ELF-1 (cell line): Measurements from ENCODE around the gene NFIA.

ENCODE experiments used
- DNase-seq: peaks from one replicate; pipeline ENCODE4 v3.0.0-alpha.2; 2016; ENCODE audit warnings: low read depth, low spot score

The NFIA gene

DNA sequence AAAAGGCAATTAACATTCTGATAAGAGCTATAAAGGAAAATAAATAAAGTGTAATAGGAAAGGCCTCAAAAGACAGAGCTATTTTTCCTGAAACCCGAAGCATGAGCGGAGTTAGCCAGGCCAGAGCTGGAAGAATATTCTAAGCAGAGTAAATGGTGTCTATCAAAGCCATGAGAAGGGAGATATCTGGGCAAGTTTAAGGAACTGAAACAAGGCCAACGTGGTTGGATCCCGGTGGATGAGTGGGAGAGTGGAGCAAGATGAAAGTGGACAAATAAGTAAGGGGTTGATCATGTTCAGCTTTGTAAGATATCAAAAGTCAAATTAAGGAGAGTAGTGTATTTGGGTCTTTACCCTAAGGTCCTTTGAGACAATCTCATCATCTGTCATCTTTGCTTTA is 408.6 kb downstream of the NFIA start:
- DNase-seq, result no peak

DNA sequence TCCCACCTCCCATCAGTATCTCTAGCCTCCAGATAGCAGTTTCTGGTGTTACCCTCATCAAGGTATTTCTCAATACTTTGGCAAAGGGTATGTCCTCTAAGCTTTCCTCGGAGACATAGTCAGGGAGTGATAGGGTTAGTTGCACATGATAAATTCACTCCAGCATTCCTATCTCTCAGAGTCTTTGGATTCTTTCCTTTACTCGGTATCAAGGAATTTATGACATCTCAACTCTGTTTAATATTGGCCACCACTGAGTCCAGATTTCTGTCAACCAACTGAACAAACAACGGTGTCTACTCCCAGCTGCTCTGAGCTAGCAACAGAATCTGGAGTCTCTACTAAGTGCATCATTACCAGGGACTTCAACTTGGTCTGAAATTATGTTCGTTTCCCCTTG is 409.1 kb downstream of the NFIA start:
- no peak for DNase-seq

DNA sequence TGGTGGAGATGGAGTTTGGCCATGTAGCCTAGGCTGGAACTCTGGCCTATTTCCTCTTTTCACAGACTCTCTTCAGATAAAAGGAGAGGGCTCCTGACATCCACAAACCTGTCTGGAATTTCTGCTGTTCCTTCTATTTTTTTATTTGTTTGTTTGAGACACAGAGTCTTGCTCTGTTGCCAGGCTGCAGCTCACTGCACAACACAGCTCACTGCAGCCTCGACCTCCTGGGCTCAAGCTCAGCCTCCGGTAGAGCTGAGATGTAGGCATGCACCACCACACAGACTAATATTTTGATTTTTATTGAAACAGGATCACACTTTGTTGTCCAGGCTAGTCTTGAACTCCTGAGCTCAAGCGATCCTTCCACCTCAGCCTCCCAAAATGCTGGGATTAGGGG is 411.6 kb downstream of the NFIA start:
- no peak for DNase-seq

DNA sequence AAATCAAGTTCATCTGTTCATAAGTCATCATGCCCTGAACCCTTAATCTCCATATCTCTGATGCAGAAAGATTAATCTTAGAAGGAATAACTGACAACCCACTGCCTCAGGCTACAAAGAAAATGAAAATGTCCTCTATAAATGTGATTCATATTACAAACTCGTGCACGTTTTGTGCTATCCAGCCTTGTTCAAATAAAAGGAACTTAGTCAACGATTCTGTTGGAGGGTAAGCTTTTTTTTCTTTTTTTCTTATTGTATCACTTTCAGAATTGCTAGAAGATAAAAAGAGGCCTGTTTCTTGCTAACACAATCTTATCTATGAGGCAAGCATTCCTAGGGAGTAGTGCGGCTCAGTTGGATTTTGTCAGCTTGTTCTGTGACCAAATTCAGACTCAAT is 414.1 kb downstream of the NFIA start:
- DNase-seq, result no peak

DNA sequence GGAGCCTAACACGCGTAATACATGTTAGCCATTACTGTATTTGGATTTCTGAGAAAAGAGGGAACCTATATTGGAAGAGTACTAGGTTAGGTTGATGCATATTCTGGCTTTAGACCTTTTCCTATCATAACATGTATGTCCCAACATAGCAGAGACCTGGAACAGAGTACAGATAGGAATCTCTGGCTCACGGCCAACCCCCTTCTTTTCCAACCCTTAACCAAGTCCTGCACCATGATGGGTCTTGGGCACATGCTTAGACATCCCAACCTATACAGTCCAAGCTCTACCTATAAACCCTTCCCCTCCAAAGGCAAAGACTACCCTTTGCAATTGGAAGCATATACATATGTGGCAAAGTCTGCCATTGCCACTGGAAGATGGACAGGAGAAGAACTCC is 414.7 kb downstream of the NFIA start:
- DNase-seq, result no peak

DNA sequence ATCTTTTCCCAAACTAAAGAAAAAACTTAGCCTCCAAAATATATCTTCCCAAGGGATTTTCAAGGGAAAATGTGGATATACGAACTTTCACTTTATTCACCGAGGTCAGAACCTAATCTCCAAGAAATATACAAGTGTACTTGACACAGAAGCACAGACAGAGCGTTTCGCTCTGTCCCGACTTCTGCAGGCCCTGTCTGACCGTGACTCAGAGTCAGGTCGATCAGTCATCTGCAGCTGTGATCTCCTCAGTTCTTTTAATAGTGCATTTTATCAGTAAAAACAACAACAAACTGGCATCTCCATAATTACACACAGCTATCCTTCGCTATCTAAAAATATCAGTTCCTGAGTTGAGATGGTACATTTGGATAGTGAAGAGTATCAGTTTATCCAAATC is 416.0 kb downstream of the NFIA start:
- no peak for DNase-seq

DNA sequence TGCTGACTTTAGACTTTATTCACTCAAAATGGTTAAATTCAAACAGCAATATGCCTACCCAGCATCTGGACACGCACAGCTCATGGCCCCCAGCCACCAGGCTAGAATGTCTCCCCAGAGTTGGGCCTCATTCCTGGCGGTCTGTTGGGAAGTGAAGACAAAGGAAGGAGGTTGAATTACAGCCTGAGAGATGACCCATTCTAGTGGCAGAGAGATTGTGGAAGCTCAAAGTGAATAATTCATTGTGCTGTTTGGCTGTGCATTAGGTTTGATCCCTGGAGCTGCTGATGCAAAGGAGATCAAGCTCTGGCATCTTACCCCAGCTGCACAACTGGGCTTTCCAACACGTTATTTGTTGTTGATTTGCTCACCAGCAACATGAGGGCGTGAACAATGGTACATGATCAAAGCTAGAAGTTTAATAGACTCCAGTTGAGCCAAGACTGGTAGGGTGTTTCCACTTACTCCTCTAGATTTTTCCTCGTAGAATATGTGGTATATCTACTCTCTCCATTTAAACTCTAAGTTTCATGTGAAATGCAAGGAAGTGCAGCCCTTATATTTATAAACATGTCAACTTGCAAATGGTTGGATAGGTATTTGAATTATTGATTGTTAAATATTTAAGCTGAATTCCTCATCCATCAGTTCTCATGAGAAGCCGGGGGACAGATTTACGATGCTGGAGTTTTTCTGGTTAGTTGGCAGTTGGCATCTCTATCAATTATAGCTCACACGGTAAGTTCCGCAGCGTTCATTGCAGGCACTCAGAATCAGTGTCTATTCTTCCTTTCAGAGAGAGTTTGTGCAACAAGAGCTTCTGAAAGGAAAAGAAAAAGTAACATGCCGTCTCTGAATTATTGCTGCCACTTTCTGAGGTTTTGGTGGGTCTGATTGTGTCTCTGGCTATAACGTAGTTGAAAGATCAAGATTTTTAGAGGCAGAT is 419.9 kb downstream of the NFIA start:
- DNase-seq, result no peak

DNA sequence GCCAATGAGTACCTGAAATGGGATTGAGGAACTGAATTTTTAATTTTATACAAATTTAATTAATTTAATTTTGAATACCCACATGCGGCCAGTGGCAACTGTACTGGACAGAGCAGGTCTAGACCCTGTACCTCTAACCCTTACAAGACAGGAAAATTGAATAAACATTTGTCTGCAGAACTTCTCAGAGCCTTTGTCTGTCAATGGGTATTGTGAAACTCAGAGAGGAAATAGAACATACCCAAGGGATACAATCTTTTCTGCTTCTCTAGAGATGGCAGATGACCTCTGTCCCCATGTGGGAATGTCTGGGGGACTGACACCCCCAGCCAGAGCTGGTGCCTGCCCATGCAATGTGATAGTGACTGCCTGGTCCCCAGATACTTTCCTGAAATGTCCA is 421.9 kb downstream of the NFIA start:
- DNase-seq, result no peak

DNA sequence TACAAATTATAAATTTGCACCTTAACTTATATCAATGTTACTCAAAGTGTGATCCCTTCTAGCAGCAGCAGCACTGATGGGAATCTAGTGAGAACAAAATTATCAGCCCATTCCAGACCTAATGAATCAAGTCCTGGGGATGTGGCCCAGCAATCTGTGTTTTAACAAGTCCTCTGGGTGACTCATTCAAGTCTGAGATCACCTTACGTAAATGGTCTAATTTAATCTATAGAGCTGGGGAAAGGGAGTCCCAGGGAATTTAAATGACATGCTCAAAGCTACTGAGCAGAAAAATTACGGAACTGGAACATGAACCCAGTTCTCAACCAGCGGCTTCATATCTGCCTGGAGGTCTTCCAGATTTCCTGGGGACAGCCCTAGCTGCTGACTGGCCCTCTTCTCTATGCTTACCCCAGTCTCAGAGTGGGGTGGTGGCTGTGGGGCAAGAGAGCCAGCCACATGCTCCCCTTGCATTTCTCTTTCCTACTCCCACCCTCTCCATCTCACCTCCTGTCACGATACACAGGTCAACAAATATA is 422.6 kb downstream of the NFIA start:
- DNase-seq, result no peak

DNA sequence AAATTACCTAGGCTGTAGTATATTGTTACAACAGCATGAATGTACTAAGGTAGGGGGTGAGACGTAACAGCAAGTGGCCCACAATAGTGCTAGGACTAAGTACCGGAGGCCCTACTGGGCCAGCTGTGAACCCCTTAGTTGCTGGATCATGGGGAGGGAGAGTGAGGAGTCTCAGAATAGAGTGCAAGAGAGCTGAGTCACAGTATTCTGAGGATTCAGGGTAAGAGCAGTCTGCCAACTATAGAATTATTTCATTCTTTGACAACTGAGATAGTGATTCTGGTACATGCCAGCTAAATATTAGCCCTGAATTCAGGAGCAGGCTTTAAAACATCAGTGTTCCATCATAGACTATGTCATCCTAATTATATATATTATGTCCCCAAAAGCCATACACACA is 423.9 kb downstream of the NFIA start:
- DNase-seq, result no peak

DNA sequence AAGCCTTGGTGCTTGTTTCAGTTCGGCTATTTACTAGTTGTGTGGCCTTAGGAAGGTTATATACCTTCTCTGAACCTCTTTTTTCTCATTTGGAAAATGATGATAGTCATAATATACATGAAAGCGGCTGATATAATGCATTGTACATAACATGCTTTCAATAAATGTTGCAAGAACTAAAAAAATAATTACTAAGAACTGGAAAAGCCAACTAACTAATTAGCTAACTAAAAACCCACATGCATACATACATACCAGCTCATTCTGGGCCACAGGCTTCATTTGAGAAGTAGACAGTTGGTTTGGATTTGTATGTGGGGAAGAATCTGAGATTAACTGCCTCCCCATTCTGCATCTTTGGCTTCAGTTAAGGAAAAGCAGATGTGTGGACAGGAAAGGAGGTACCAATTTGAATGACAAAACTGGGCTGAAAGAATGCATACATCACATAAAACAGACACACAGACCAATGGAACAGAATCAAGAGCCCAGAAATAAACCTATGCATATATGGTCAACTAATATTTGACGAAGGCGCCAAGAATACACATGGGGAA is 424.7 kb downstream of the NFIA start:
- DNase-seq, result no peak
